ENCODE measurements around the gene MYO18B.

DNA sequence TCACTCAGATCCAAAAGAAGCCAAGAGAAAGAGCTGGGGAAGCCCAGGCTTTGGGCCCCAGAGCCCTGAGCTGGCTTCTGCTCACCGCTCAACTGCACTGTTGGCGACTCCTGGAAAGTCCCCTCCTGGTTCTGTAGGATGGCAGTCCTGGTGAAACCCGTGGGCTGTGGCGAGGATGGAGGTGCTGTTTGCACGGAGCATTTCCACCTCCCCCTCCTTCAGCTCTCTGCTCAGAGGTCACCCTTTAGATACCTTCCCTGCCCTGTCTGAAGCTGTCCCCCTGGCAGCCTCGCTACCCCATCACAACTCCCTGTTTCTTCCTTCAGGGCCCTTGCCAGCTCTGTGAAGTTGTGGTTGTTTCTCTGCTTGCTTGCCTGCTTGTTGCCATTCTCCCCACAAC, 97.8 kb downstream of the MYO18B start:
- TF ChIP-seq, protein P1, sequence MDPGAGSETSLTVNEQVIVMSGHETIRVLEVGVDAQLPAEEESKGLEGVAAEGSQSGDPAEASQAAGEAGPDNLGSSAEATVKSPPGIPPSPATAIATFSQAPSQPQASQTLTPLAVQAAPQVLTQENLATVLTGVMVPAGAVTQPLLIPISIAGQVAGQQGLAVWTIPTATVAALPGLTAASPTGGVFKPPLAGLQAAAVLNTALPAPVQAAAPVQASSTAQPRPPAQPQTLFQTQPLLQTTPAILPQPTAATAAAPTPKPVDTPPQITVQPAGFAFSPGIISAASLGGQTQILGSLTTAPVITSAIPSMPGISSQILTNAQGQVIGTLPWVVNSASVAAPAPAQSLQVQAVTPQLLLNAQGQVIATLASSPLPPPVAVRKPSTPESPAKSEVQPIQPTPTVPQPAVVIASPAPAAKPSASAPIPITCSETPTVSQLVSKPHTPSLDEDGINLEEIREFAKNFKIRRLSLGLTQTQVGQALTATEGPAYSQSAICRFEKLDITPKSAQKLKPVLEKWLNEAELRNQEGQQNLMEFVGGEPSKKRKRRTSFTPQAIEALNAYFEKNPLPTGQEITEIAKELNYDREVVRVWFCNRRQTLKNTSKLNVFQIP (CRISPR knock-in tag; IDR thresholded peaks at IDR 0.05; ENCODE audit: borderline replicate concordance, low read depth) = no peak
- TF ChIP-seq GLIS3 (CRISPR knock-in tag; IDR thresholded peaks at IDR 0.05) (no peak), ARNTL (CRISPR knock-in tag; IDR thresholded peaks at IDR 0.05; ENCODE audit: borderline replicate concordance, low read depth) (no peak), RARB (CRISPR knock-in tag; IDR thresholded peaks at IDR 0.05) (no peak), ESRRG (CRISPR knock-in tag; IDR thresholded peaks at IDR 0.05) (no peak), ZFP3 (CRISPR knock-in tag; IDR thresholded peaks at IDR 0.05) (no peak), TOX (CRISPR knock-in tag; IDR thresholded peaks at IDR 0.05; ENCODE audit: borderline replicate concordance) (no peak)
